Muscle of leg (tissue), 11 donors: Measurements from ENCODE around the gene WNT10A. TPM values are rescaled to one million over a fixed set of nuclear protein-coding genes. Genes with fewer than 3 reads are reported as not detected.

ENCODE experiments used
- DNase-seq: peaks from one replicate; pipeline ENCODE4 v3.0.0; 2013
- H3K27ac ChIP-seq: one replicate; pipeline ENCODE4 v1.5.1; 2013; ENCODE audit warnings: mild to moderate bottlenecking, low read length, control low read depth
- H3K27me3 ChIP-seq: one replicate; pipeline ENCODE4 v1.6.1; 2013; ENCODE audit warnings: low read length; ENCODE audit not compliant: control insufficient read depth, insufficient read depth
- H3K36me3 ChIP-seq: one replicate; pipeline ENCODE4 v1.6.1; 2013; ENCODE audit warnings: low read length; ENCODE audit not compliant: control insufficient read depth, insufficient read depth
- H3K4me1 ChIP-seq: one replicate; pipeline ENCODE4 v1.6.1; 2013; ENCODE audit warnings: low read length; ENCODE audit not compliant: control insufficient read depth, insufficient read depth
- H3K4me3 ChIP-seq: one replicate; pipeline ENCODE4 v1.5.1; 2013; ENCODE audit warnings: low read length, control low read depth
- H3K9me3 ChIP-seq: replicated peaks from 2 replicates; pipeline ENCODE4 v1.6.1; 2013; ENCODE audit warnings: low read depth, low read length; ENCODE audit not compliant: control insufficient read depth
- WGBS: methylation state at CpG from one replicate; pipeline ENCODE4 v1.1.5; 2013; ENCODE audit warnings: missing lambda C conversion rate; ENCODE audit not compliant: insufficient coverage; 5-methylcytosine and 5-hydroxymethylcytosine counted together
- polyA plus RNA-seq, 8 donors: library from polyadenylated mRNA; unstranded; fragments of 120-200 nt; gene quantifications; one replicate each; pipeline versions ENCODE4 v1.2.1 to v1.2.3, GENCODE V29; 2013; ENCODE audit warnings: inconsistent platforms in 1 of 8, low replicate concordance in 1 of 8; ENCODE audit not compliant: insufficient read length in 8 of 8, insufficient read depth in 1 of 8
- total RNA-seq: library from RNA; stranded (reverse); fragments of 120-200 nt; gene quantifications from one replicate; pipeline ENCODE4 v1.2.4, GENCODE V29; 2013

Gene WNT10A
- total and polyA plus RNA-seq, 9 donors, result 0.04 to 1.7 (median 0.07) TPM; not detected in 5

GRCh38 chr2:218893349-218894150 lies 12.9 kb downstream of the WNT10A start:
- Histone ChIP-seq H3K36me3 (no peaks in the 10 kb centered on the region), H3K9me3 (no peaks in the 10 kb centered on the region), H3K27me3 (peaks cover 87% of the 10 kb centered on the region), H3K4me3 (no peak overlapping the region), H3K27ac (no peak overlapping the region), H3K4me1 (peaks cover 47% of the 10 kb centered on the region)
- 15% methylated on average over 3 of the region's 10 CpGs for WGBS
- no peak for DNase-seq

- peaks cover 47% of the 10 kb centered on the region for H3K4me1 ChIP-seq
- WGBS, result 17% methylated on average over 6 of the region's 12 CpGs
- no peaks in the 10 kb centered on the region for H3K9me3 ChIP-seq
- no peak for DNase-seq
- H3K27ac ChIP-seq, result no peak overlapping the region
- no peak overlapping the region for H3K4me3 ChIP-seq
- H3K27me3 ChIP-seq, result peaks cover 92% of the 10 kb centered on the region
- no peaks in the 10 kb centered on the region for H3K36me3 ChIP-seq
Observed at GRCh38 chr2:218894151-218894879, 13.7 kb downstream of the WNT10A start.

GRCh38 chr2:218894880-218895157 lies 14.2 kb downstream of the WNT10A start:
- 30% methylated on average over 2 of the region's 4 CpGs for WGBS
- DNase-seq, result no peak
- Histone ChIP-seq H3K27me3 (peaks cover 91% of the 10 kb centered on the region), H3K4me1 (peaks cover 47% of the 10 kb centered on the region), H3K4me3 (no peak overlapping the region), H3K9me3 (no peaks in the 10 kb centered on the region), H3K27ac (no peak overlapping the region), H3K36me3 (no peaks in the 10 kb centered on the region)

- Histone ChIP-seq H3K27me3 (peaks cover 87% of the 10 kb centered on the region), H3K4me3 (no peak overlapping the region), H3K9me3 (no peaks in the 10 kb centered on the region), H3K36me3 (no peaks in the 10 kb centered on the region), H3K4me1 (peaks cover 47% of the 10 kb centered on the region), H3K27ac (no peak overlapping the region)
- no CpG with 5 or more reads among the region's 3 CpGs for WGBS
- DNase-seq, result no peak
Observed at GRCh38 chr2:218895326-218895725, 14.7 kb downstream of the WNT10A start.

- WGBS, result 35% methylated on average over 3 of the region's 8 CpGs
- Histone ChIP-seq H3K4me3 (no peak overlapping the region), H3K27me3 (peaks cover 85% of the 10 kb centered on the region), H3K4me1 (peaks cover 47% of the 10 kb centered on the region), H3K9me3 (no peaks in the 10 kb centered on the region), H3K27ac (no peak overlapping the region), H3K36me3 (no peaks in the 10 kb centered on the region)
- no peak for DNase-seq
Observed at GRCh38 chr2:218895759-218896500, 15.3 kb downstream of the WNT10A start.

GRCh38 chr2:218896501-218897393 lies 16.1 kb downstream of the WNT10A start:
- WGBS, result under 1% methylated on average over 21 of the region's 40 CpGs
- Histone ChIP-seq H3K27me3 (peaks cover 82% of the 10 kb centered on the region), H3K9me3 (no peaks in the 10 kb centered on the region), H3K27ac (no peak overlapping the region), H3K4me3 (no peak overlapping the region), H3K36me3 (no peaks in the 10 kb centered on the region), H3K4me1 (peaks cover 43% of the 10 kb centered on the region)
- DNase-seq, result no peak

- peaks cover 80% of the 10 kb centered on the region for H3K27me3 ChIP-seq
- WGBS, result 2% methylated on average over 27 of the region's 34 CpGs
- DNase-seq, result no peak
- no peaks in the 10 kb centered on the region for H3K36me3 ChIP-seq
- peaks cover 36% of the 10 kb centered on the region for H3K4me1 ChIP-seq
- no peaks in the 10 kb centered on the region for H3K9me3 ChIP-seq
- H3K4me3 ChIP-seq, result no peak overlapping the region
- H3K27ac ChIP-seq, result no peak overlapping the region
Observed at GRCh38 chr2:218897394-218898108, 16.9 kb downstream of the WNT10A start.

- DNase-seq, result peak; percentile 63
- Histone ChIP-seq H3K27me3 (peaks cover 75% of the 10 kb centered on the region), H3K9me3 (no peaks in the 10 kb centered on the region), H3K4me1 (peaks cover 31% of the 10 kb centered on the region), H3K4me3 (no peak overlapping the region), H3K27ac (no peak overlapping the region), H3K36me3 (no peaks in the 10 kb centered on the region)
- under 1% methylated on average over 44 of the region's 52 CpGs for WGBS
Observed at GRCh38 chr2:218898109-218898878, 17.6 kb downstream of the WNT10A start.

- Histone ChIP-seq H3K4me3 (no peak overlapping the region), H3K27me3 (peaks cover 66% of the 10 kb centered on the region), H3K9me3 (no peaks in the 10 kb centered on the region), H3K4me1 (peaks cover 24% of the 10 kb centered on the region), H3K36me3 (no peaks in the 10 kb centered on the region), H3K27ac (no peak overlapping the region)
- WGBS, result 80% methylated on average over 1 of the region's 12 CpGs
- DNase-seq, result no peak
Observed at GRCh38 chr2:218899147-218899546, 18.5 kb downstream of the WNT10A start.
